ENCODE data around the gene JUNB. TPM values are rescaled to one million over a fixed set of nuclear protein-coding genes. Genes with fewer than 3 reads are reported as not detected.

Gene JUNB
- total and polyA plus RNA-seq, 10 of the 15 experiments (the other 5 are each of a cell fraction or from before 2014, with no cell fraction given) = 0.55 to 144 (median 68.3) TPM

DNA sequence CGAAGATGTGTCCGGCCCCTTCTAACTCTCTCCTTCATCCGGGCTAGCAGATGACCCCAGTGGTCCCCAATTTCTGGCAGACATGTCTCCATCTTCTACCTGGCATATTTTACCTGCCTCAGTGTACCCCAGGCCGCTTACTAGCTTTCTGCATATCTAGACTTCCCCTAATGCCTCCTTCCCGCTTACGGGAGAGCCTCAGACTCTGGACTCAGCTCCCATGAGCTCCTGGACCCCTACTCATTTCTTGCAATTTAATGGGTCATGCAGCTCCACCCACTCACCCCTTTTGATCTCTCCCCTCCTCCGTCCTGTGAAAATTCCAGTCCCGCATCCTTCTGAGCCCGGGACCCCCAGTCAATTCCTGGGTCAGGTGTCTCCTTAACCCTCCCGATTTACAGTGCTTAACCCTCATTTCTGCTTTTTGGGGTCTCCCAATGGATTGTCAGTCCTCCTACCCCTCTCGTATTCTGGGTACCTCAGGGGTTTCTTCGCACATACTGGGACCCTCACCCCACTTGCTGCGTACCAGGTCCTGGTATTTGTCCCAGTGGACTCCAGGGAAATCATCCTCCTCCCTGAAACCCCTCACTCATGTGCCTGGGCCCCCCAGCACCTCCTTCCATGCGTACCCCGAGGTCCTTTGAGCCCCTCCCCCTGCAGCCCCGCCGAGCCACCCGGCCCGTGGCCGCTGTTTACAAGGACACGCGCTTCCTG is 500 bp upstream of the JUNB start:
- peak overlapping the region; percentile 87 for H3K4me3 ChIP-seq
- FAIRE-seq (no peak), DNase-seq (ENCODE audit: low read depth, low spot score) (no peak), ATAC-seq (no peak)
- ChIA-PET SMC1A (ENCODE audit: uncharacterized antibody, unreplicated experiment) (interaction anchor here (0.6 to 11.5 kb wide), 3 partner anchors 11 to 366 kb away, joined by 3 to 240 read pairs (median 3); no protein-coding TSS in a partner anchor), RAD21 (ENCODE audit: unreplicated experiment) (interaction anchor here (1.4 to 11.4 kb wide), 3 partner anchors 9 to 56 kb away, joined by 3 to 303 read pairs (median 13); partner anchors contain the start of genes HOOK2 and TRIR), POLR2A (interaction anchor here (1.2 to 8.2 kb wide), 7 partner anchors 10 to 361 kb away, joined by 3 to 303 read pairs (median 7); partner anchors contain the start of genes GET3, HOOK2 and RNASEH2A), CTCF (interaction anchor here (0.8 to 11.1 kb wide), 2 partner anchors 13 to 1410 kb away, joined by 4 to 537 read pairs; partner anchors contain the start of gene HOOK2)
- H3K36me3 ChIP-seq (ENCODE audit: control insufficient read depth in 2 of 2, insufficient read depth in 2 of 2, low read length in 1 of 2) = no peaks in the 10 kb centered on the region
- peak overlapping the region; percentile 97 for H3K4me2 ChIP-seq (ENCODE audit: control insufficient read depth, insufficient read depth)
- H3K79me2 ChIP-seq (ENCODE audit: control insufficient read depth, insufficient read depth, low read length) = peaks cover 42% of the 10 kb centered on the region
- peak overlapping the region; percentile 70 for H3K9ac ChIP-seq (ENCODE audit: control insufficient read depth, insufficient read depth, low read length)
- in situ Hi-C loops (cut with MboI) (no loop called here), intact Hi-C loops (cut with micrococcal nuclease; ENCODE audit: unreplicated experiment) (loop anchor here (1.0 kb wide), 1 partner anchor 12 kb away; no protein-coding TSS in a partner anchor)
- TF ChIP-seq, protein P1, sequence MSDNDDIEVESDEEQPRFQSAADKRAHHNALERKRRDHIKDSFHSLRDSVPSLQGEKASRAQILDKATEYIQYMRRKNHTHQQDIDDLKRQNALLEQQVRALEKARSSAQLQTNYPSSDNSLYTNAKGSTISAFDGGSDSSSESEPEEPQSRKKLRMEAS (IDR thresholded peaks at IDR 0.05; ENCODE audit: low read depth, low read length) = peak; percentile 99
- 0 out of 4 replicates have a peak, but pooled peaks of 1 of the 2 experiments have one; percentile 12 for TF ChIP-seq EP300 (IDR thresholded peaks at IDR 0.05; ENCODE audit: borderline replicate concordance in 1 of 2, control insufficient read depth in 1 of 2, low read depth in 2 of 2, low read length in 2 of 2)
- peak; percentile 93 for TF ChIP-seq FOXK2 (IDR thresholded peaks at IDR 0.05)
- TF ChIP-seq, protein P2, sequence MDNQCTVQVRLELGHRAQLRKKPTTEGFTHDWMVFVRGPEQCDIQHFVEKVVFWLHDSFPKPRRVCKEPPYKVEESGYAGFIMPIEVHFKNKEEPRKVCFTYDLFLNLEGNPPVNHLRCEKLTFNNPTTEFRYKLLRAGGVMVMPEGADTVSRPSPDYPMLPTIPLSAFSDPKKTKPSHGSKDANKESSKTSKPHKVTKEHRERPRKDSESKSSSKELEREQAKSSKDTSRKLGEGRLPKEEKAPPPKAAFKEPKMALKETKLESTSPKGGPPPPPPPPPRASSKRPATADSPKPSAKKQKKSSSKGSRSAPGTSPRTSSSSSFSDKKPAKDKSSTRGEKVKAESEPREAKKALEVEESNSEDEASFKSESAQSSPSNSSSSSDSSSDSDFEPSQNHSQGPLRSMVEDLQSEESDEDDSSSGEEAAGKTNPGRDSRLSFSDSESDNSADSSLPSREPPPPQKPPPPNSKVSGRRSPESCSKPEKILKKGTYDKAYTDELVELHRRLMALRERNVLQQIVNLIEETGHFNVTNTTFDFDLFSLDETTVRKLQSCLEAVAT (IDR thresholded peaks at IDR 0.05) = 0 out of 2 replicates have a peak, but pooled peaks have one; percentile 10
- no peak for TF ChIP-seq ZBED1 (IDR thresholded peaks at IDR 0.05; ENCODE audit: borderline replicate concordance)
- H3K4me1 ChIP-seq (ENCODE audit: control insufficient read depth, insufficient read depth, low read length) = peaks cover 44% of the 10 kb centered on the region
- no peaks in the 10 kb centered on the region; the same call in 2 of the 3 replicates for H3K9me3 ChIP-seq (replicated peaks; ENCODE audit: control insufficient read depth, insufficient read depth, low read length)
- H4K20me1 ChIP-seq (ENCODE audit: control insufficient read depth, insufficient read depth) = no peaks in the 10 kb centered on the region
- peak overlapping the region; percentile 99 for H3K27ac ChIP-seq (ENCODE audit: control insufficient read depth, insufficient read depth)
- H3K27me3 ChIP-seq (replicated peaks in 1 of 2; ENCODE audit: control insufficient read depth in 2 of 2, insufficient read depth in 2 of 2, low read length in 1 of 2) = no peaks in the 10 kb centered on the region
- no TSS peak for BruUV-seq (replicated peaks)
- under 1% methylated on average over 22 of the region's 22 CpGs for WGBS (ENCODE audit: insufficient coverage, insufficient replicate concordance, low lambda C conversion rate, missing lambda C conversion rate)
- H2AFZ ChIP-seq (ENCODE audit: control insufficient read depth, low read depth, low read length) = no peak overlapping the region

All from GM12878 (cell line).